Measurements from ENCODE around the gene GALNT2.

Gene GALNT2

GRCh38 chr1:230219174-230220067 lies 152.4 kb downstream of the GALNT2 start:
- DNase-seq = no peak

- no peak for DNase-seq
These were observed 153.4 kb downstream of the GALNT2 start for GRCh38 chr1:230220478-230220877.

GRCh38 chr1:230220907-230221306 lies 153.9 kb downstream of the GALNT2 start:
- DNase-seq = no peak

- DNase-seq = no peak
These were observed 155.6 kb downstream of the GALNT2 start for GRCh38 chr1:230222678-230223077.

GRCh38 chr1:230224101-230224960 lies 157.3 kb downstream of the GALNT2 start:
- no peak for DNase-seq

GRCh38 chr1:230226007-230226800 lies 159.2 kb downstream of the GALNT2 start:
- DNase-seq = no peak

GRCh38 chr1:230226814-230227213 lies 159.8 kb downstream of the GALNT2 start:
- DNase-seq = no peak

- no peak for DNase-seq
These were observed 161.3 kb downstream of the GALNT2 start for GRCh38 chr1:230228236-230228897.

- no peak for DNase-seq
These were observed 163.2 kb downstream of the GALNT2 start for GRCh38 chr1:230230273-230230672.

- no peak for DNase-seq
These were observed 164.1 kb downstream of the GALNT2 start for GRCh38 chr1:230230948-230231773.

- no peak for DNase-seq
These were observed 164.7 kb downstream of the GALNT2 start for GRCh38 chr1:230231774-230232145.

GRCh38 chr1:230232371-230232771 lies 165.3 kb downstream of the GALNT2 start:
- DNase-seq = no peak

GRCh38 chr1:230233786-230234185 lies 166.7 kb downstream of the GALNT2 start:
- no peak for DNase-seq

- DNase-seq = no peak
These were observed 168.8 kb downstream of the GALNT2 start for GRCh38 chr1:230235876-230236275.

- no peak for DNase-seq
These were observed 169.4 kb downstream of the GALNT2 start for GRCh38 chr1:230236301-230237008.

- no peak for DNase-seq
These were observed 170.0 kb downstream of the GALNT2 start for GRCh38 chr1:230237009-230237370.

GRCh38 chr1:230237805-230238204 lies 170.8 kb downstream of the GALNT2 start:
- DNase-seq = no peak

GRCh38 chr1:230240446-230241086 lies 173.5 kb downstream of the GALNT2 start:
- no peak for DNase-seq

GRCh38 chr1:230242326-230242725 lies 175.3 kb downstream of the GALNT2 start:
- no peak for DNase-seq

- DNase-seq = no peak
These were observed 176.1 kb downstream of the GALNT2 start for GRCh38 chr1:230243146-230243545.

All from CD4-positive, alpha-beta T cell treated with Interleukin-10 for 1 hour (primary cell).